SK-N-MC (cell line): Measurements from ENCODE around the gene SPCS2.
"Not testable (repeated sequence)": the region's sequence is repeated elsewhere in the genome, so short reads cannot be mapped to it uniquely, and the experiment has no call there.

Source experiments
- DNase-seq: peaks from one replicate; pipeline ENCODE4 v3.0.0-alpha.2; 2011; ENCODE audit warnings: low read depth, low spot score
- H3K27ac ChIP-seq: fragments of 200-600 bp; sonication (generic); 2 replicates; pipeline ENCODE4 v1.5.1; 2016; ENCODE audit warnings: mixed run types
- H3K36me3 ChIP-seq: fragments of 200-600 bp; sonication (generic); 2 replicates; pipeline ENCODE4 v1.6.1; 2017; ENCODE audit warnings: antibody characterized with exemption, low read length, mixed read lengths; ENCODE audit not compliant: insufficient read depth
- H3K4me3 ChIP-seq: fragments of 200-600 bp; sonication (generic); 2 replicates; pipeline ENCODE4 v1.5.1; 2016
- H3K9ac ChIP-seq: fragments of 200-600 bp; sonication (generic); 2 replicates; pipeline ENCODE4 v1.8.0; 2017; ENCODE audit warnings: mixed run types, mixed read lengths; ENCODE audit not compliant: insufficient read length
- H3K9me3 ChIP-seq: fragments of 200-600 bp; sonication (generic); 2 replicates; pipeline ENCODE4 v1.6.1; 2017; ENCODE audit warnings: low read depth, mild to moderate bottlenecking, antibody characterized with exemption, low read length, moderate library complexity, mixed read lengths
- EZH2 ChIP-seq: fragments of 200-600 bp; sonication (generic); IDR thresholded peaks from one replicate; pipeline ENCODE4 v1.6.1; 2017; ENCODE audit warnings: antibody characterized with exemption
- FOXP2 ChIP-seq: optimal IDR thresholded peaks from 2 replicates; pipeline ENCODE3; 2011; ENCODE audit warnings: mild to moderate bottlenecking, moderate library complexity; ENCODE audit not compliant: insufficient read depth; ENCODE audit errors: extremely low read length, control extremely low read depth
- POLR2AphosphoS5 ChIP-seq: IDR thresholded peaks from 2 replicates; pipeline ENCODE4 v1.6.1; 2012; ENCODE audit warnings: mild to moderate bottlenecking, low read depth, low read length, borderline replicate concordance

Gene SPCS2

DNA sequence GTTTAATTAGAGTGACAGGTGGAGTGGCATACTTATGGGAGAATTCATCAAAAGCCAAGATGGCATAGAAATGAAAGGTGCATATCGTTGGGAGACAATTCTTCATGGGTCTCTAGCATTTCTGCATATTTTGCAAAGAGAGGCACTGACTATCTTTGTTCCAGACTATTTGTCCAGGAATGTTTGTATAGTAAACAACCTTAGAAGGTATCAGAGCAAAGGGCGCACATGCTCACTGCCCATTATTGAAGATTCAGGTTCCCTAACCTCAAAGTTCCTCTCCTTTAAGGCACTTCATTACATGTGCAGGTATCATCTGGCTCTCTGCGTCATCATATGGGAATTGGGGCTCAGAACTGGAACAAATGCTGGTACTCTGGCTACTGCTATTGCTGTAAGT lies 35.0 kb downstream of the SPCS2 start:
- no peak for TF ChIP-seq FOXP2
- Histone ChIP-seq H3K27ac (no peak overlapping the region), H3K4me3 (no peak overlapping the region), H3K36me3 (peaks cover 6% of the 10 kb centered on the region; the same call in 1 of the 2 replicates), H3K9ac (no peak overlapping the region), H3K9me3 (no peaks in the 10 kb centered on the region)
- no peak for DNase-seq

DNA sequence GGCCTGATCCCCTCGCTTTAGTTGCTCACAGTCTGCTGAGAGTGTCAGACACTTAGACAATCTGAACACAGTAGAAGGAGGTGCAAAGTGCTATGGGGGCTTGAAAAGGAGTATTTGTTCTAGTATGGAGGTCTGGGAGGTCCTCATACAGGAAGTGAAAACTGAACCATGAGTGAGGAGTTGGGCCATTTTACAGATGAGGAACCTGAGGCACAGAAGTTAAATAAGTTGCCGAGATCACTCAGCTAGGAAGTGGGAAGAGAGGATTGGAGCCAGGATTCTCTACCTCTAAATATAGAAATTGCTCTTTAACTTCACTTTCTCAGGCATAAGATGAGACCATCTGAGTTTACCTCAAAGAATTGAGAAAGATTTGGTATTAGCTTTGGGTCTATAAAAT lies 35.7 kb downstream of the SPCS2 start:
- no peak overlapping the region for H3K27ac ChIP-seq
- TF ChIP-seq POLR2AphosphoS5 (no peak), FOXP2 (no peak)
- H3K4me3 ChIP-seq, result no peak overlapping the region
- no peak for DNase-seq
- no peaks in the 10 kb centered on the region for H3K9me3 ChIP-seq
- peaks cover 5% of the 10 kb centered on the region; the same call in 1 of the 2 replicates for H3K36me3 ChIP-seq
- H3K9ac ChIP-seq, result no peak overlapping the region

DNA sequence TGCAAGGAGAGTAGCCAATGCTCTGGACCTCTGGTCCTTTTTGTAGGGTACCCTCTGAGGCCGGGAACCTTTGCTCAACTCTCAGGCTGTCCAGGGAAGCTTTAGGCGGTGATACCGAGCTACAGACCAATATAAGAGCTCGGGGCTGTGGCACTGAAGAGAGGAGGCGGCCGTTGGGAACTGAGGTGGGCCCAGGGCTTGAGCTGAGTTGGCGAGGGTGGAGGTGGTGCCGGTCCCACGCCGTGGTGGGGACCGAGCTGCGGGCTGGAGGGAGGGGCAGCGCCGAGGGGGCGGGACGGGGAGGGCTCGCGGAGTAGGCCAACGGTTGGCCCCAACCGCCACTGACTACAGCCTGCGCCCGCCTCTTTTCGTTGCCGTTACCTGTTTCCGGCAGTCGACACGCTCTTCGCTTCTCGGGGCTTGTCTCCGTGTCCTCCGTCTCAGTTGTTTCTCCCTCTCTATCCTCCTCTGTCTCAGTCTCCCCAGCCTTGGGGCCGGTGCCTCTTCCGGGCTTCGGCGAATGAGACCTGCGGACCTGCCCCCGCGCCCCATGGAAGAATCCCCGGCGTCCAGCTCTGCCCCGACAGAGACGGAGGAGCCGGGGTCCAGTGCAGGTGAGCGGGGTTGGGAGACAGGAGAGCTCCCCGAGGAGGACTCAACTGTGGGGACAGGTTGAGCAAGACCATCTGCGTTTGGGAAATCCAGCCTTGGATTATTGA lies 39.6 kb downstream of the SPCS2 start, which contains the start of gene NEU3:
NEU3 (plus strand) TSS at position 393 of the 719 bp plus-strand sequence; CDS start at position 521, 128 bp downstream.
- H3K36me3 ChIP-seq, result no peaks in the 10 kb centered on the region
- H3K9ac ChIP-seq, result peak within 1 kb of the TSS; percentile 93
- no peak for DNase-seq
- TF ChIP-seq POLR2AphosphoS5 (peak; percentile 83), EZH2 (no peak), FOXP2 (no peak)
- H3K9me3 ChIP-seq, result no peaks in the 10 kb centered on the region
- H3K4me3 ChIP-seq, result peak within 1 kb of the TSS; percentile 93
- H3K27ac ChIP-seq, result no peak within 1 kb of the TSS

DNA sequence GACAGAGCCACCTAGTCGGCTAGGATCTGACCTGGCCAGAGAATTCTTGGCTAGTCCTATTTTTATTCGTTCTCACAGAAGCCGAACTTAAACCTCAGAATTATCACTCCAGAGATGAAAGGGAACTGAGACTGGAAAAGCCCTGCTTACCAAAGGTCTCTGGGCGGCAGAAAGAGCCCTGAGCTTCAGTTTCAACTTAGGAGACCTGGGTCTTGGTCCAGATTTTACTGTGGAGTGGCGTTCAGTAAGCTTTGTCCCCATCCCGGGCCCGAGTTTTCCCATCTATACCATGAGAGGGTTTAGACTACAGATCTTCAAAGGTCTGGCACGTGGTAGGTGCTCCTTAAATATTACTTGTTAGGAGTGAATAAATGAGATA lies 40.2 kb downstream of the SPCS2 start:
- TF ChIP-seq POLR2AphosphoS5 (no peak), FOXP2 (no peak), EZH2 (no peak)
- no peak for DNase-seq
- H3K27ac ChIP-seq, result no peak overlapping the region

DNA sequence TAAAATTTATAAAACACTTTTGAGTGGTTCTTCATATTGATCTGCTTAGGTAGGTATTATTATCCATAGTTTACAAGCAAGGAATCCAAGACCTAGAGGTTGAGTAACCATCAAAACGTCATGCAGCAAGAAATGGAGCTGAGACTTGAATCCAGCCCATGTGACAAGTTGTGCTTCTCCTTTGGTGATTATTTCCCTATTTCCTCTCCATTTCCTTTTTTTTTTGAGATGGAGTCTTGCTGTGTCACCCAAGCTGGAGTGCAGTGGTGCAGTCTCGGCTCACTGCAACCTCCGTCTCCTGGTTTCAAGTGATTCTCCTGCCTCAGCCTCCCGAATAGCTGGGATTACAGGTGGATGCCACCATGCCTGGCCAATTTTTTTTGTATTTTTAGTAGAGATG lies 41.1 kb downstream of the SPCS2 start:
- H3K36me3 ChIP-seq, H3K9ac ChIP-seq, H3K4me3 ChIP-seq, H3K9me3 ChIP-seq, DNase-seq, H3K27ac ChIP-seq: not testable (repeated sequence)

More for the DNA sequence above, 40.2 kb downstream of the SPCS2 start:
- Histone ChIP-seq H3K36me3 (no peaks in the 10 kb centered on the region; the same call in 1 of the 2 replicates), H3K4me3 (peak overlapping the region; percentile 93), H3K9me3 (no peaks in the 10 kb centered on the region), H3K9ac (peak overlapping the region; percentile 93)

DNA sequence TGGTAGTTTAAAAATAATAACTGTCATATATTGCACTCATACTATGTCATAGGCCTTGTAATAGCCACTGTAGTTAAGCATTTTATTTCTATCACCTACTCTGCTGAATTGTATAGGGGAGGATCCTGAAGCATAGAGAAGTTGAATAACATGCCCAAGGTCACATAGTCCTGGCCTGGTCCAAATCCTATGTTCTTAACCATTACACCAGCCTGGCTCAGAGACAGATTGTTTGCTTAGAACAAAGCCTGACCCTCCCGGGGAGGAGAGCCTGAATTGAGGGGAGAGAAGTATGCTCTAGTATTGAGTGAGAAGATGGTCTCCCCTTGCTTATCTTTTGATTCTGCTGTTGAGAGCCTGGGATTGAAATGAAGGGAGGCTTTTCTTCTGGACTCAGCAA lies 41.9 kb downstream of the SPCS2 start:
- no peak for DNase-seq
- H3K27ac ChIP-seq, result no peak overlapping the region
- no peak overlapping the region for H3K4me3 ChIP-seq
- H3K36me3 ChIP-seq, result peaks cover 7% of the 10 kb centered on the region; the same call in 1 of the 2 replicates
- no peak overlapping the region for H3K9ac ChIP-seq
- H3K9me3 ChIP-seq, result no peaks in the 10 kb centered on the region
- TF ChIP-seq POLR2AphosphoS5 (no peak), EZH2 (no peak), FOXP2 (no peak)

DNA sequence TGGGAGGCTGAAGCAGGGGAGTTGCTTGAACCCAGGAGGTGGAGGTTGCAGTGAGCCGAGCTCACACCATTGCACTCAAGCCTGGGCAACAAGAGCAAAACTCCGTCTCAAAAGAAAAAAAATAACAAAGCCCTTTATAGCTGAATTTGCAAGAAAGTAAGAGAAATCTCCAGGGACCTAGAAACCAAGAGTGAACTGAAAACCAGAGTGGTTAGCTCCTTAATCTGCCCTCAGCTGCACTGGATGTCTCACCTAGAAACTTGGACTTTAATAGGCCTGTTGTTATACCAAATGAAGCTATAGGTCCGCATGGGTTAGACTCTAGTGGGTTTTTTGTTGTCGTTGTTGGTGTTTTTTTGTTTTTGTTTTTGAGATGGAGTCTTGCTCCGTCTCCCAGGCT lies 43.8 kb downstream of the SPCS2 start:
- H3K9ac ChIP-seq, result no peak overlapping the region
- no peak overlapping the region for H3K4me3 ChIP-seq
- peaks cover 12% of the 10 kb centered on the region; the same call in 1 of the 2 replicates for H3K36me3 ChIP-seq
- H3K9me3 ChIP-seq, result no peaks in the 10 kb centered on the region
- TF ChIP-seq EZH2 (no peak), FOXP2 (no peak), POLR2AphosphoS5 (no peak)
- no peak for DNase-seq
- H3K27ac ChIP-seq, result no peak overlapping the region

DNA sequence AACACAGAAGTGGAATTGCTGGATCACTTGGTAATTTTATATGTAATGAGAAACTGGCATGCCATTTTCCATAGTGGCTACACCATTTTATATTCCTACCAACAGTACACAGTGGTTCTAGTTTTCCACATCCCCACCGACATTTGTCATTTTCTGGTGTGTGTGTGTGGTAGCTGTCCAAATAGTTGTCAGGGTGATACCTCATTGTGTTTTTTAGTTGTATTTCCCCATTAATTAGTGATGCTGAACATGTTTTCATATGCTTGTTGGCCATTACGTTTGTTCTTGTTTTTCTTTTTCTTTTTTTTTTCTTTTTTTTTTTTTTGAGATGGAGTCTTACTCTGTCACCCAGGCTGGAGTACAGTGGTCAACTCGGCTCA lies 51.9 kb downstream of the SPCS2 start:
- Histone ChIP-seq H3K9ac (no peak overlapping the region), H3K4me3 (no peak overlapping the region), H3K9me3 (no peaks in the 10 kb centered on the region), H3K36me3 (peaks cover 12% of the 10 kb centered on the region; the same call in 1 of the 2 replicates), H3K27ac (no peak overlapping the region)
- no peak for DNase-seq
- TF ChIP-seq EZH2, result no peak
- TF ChIP-seq FOXP2, result no peak
- no peak for TF ChIP-seq POLR2AphosphoS5

DNA sequence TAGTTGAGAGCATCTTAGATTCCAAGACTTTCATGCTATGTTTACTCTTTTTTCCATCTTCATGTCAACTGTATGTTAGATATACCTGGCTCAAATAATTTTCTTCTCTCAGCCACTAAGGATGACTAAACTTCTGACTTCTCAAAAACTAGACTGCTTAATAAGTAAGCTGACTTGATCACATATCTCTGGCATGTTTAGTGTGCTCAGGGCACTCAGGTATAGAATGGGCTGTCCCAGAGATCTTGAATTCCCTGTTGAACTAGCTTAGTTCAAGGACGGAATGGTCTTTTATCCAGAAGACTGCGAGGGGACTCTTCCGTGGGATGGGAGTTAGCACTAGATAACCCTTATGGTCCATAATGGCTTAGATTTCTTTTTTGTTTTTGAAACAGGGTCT lies 52.6 kb downstream of the SPCS2 start:
- TF ChIP-seq FOXP2, result no peak
- no peak for TF ChIP-seq POLR2AphosphoS5
- no peak for TF ChIP-seq EZH2
- Histone ChIP-seq H3K9ac (no peak overlapping the region), H3K9me3 (no peaks in the 10 kb centered on the region), H3K36me3 (peaks cover 13% of the 10 kb centered on the region), H3K27ac (no peak overlapping the region), H3K4me3 (no peak overlapping the region)
- no peak for DNase-seq
